IPS-18a (cell line): ENCODE data around the gene EML3.
"Not testable (repeated sequence)": the region's sequence is repeated elsewhere in the genome, so short reads cannot be mapped to it uniquely, and the experiment has no call there.

Source experiments
- H3K27ac ChIP-seq: one replicate; pipeline ENCODE4 v1.5.1; 2013; ENCODE audit warnings: low read length
- H3K27me3 ChIP-seq: one replicate; pipeline ENCODE4 v1.6.1; 2013; ENCODE audit warnings: mild to moderate bottlenecking, low read length; ENCODE audit not compliant: control insufficient read depth, insufficient read depth
- H3K36me3 ChIP-seq: one replicate; pipeline ENCODE4 v1.6.1; 2013; ENCODE audit warnings: low read depth, low read length; ENCODE audit not compliant: control insufficient read depth
- H3K4me1 ChIP-seq: one replicate; pipeline ENCODE4 v1.6.1; 2013; ENCODE audit warnings: low read depth, low read length; ENCODE audit not compliant: control insufficient read depth
- H3K4me3 ChIP-seq: one replicate; pipeline ENCODE4 v1.5.1; 2013; ENCODE audit warnings: low read length
- H3K9ac ChIP-seq: one replicate; pipeline ENCODE4 v1.6.1; 2013; ENCODE audit warnings: mild to moderate bottlenecking, low read length, moderate library complexity
- H3K9me3 ChIP-seq: one replicate; pipeline ENCODE4 v1.6.1; 2013; ENCODE audit warnings: low read depth, low read length; ENCODE audit not compliant: control insufficient read depth

The EML3 gene

GRCh38 chr11:62646825-62647608, 34.4 kb upstream of the EML3 start:
- no peak overlapping the region for H3K4me3 ChIP-seq
- H3K27ac ChIP-seq: no peak overlapping the region
- H3K27me3 ChIP-seq: no peaks in the 10 kb centered on the region
- no peaks in the 10 kb centered on the region for H3K9me3 ChIP-seq
- no peak overlapping the region for H3K9ac ChIP-seq
- H3K36me3 ChIP-seq: peaks cover 30% of the 10 kb centered on the region
- no peaks in the 10 kb centered on the region for H3K4me1 ChIP-seq

- H3K36me3 ChIP-seq: peaks cover 30% of the 10 kb centered on the region
Measured at GRCh38 chr11:62645946-62646824, 33.6 kb upstream of the EML3 start, which contains the start of gene GANAB. GANAB (minus strand) TSS chr11:62646613; CDS start chr11:62646599, 14 bp downstream.

DNA sequence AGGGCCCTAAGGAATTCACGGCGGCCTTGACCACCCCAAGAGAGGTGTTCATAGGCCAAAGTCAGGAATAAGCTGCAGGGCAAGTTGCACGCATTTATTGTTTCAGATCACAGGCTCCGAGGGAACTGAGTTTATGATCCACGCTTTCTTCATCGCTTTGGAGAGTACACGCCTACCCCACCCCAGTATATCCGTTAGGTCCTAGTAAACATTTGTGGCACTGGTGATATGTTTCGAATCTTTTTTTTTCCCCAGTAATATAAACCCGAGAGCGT, 33.0 kb upstream of the EML3 start:
- peak overlapping the region; percentile 98 for H3K9ac ChIP-seq
- no peaks in the 10 kb centered on the region for H3K9me3 ChIP-seq
- no peaks in the 10 kb centered on the region for H3K27me3 ChIP-seq
- H3K4me3 ChIP-seq: peak overlapping the region; percentile 99
- no peaks in the 10 kb centered on the region for H3K4me1 ChIP-seq
- H3K36me3 ChIP-seq: peaks cover 30% of the 10 kb centered on the region
- peak overlapping the region; percentile 96 for H3K27ac ChIP-seq

More at GRCh38 chr11:62645946-62646824, 33.6 kb upstream of the EML3 start, which contains the start of gene GANAB:
- peak within 1 kb of the TSS; percentile 96 for H3K27ac ChIP-seq
- no peaks in the 10 kb centered on the region for H3K27me3 ChIP-seq
- H3K9me3 ChIP-seq: no peaks in the 10 kb centered on the region
- peak within 1 kb of the TSS; percentile 98 for H3K9ac ChIP-seq
- no peaks in the 10 kb centered on the region for H3K4me1 ChIP-seq
- H3K4me3 ChIP-seq: peak within 1 kb of the TSS; percentile 99

GRCh38 chr11:62644220-62644619, 31.6 kb upstream of the EML3 start:
- Histone ChIP-seq H3K9ac (no peak overlapping the region), H3K27ac (no peak overlapping the region), H3K4me3 (no peak overlapping the region), H3K36me3 (peaks cover 28% of the 10 kb centered on the region), H3K4me1 (no peaks in the 10 kb centered on the region), H3K9me3 (no peaks in the 10 kb centered on the region), H3K27me3 (no peaks in the 10 kb centered on the region)

DNA sequence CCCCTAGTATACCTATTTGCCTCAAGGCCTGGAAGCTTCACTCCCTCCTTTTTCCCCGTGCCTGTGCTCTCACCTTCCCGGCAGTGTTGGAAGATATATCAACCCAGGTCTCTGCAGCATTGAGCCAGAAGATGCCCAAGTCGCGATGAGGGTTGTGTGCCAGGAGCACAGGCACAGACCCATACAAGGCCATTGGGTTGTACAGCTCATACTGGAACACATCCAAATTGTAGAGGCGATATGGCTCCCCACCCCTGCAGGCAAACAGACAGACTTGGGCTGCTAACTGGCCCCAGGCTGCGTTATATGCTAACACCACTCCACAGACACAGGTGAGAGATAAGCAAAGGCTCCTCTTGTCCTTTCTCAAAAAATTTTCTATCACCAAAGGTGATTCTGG, 19.9 kb upstream of the EML3 start:
- Histone ChIP-seq H3K9me3 (no peaks in the 10 kb centered on the region), H3K9ac (no peak overlapping the region)

DNA sequence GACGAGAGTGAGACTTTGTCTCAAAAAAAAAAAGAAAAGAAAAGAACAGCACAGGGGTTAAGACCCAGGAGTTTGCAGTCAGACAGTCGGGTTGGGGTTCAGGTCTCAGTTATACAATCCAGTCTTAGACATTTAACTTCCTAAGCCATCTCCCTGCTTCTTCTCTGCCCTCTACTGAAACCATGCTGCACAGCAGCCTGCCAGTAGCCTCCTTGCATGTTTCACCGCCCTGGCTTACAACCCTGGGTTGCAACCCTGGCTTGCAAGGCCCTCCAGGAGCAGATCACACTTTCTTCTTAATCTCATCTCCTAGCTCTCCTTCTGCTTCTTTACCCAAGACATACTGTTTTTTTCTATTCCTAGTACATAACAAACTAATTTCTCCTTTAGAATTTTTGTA, 15.1 kb upstream of the EML3 start:
- Histone ChIP-seq H3K9me3 (no peaks in the 10 kb centered on the region), H3K36me3 (peaks cover 74% of the 10 kb centered on the region)

More for the DNA sequence above, 19.9 kb upstream of the EML3 start:
- no peaks in the 10 kb centered on the region for H3K27me3 ChIP-seq
- no peak overlapping the region for H3K4me3 ChIP-seq
- no peaks in the 10 kb centered on the region for H3K4me1 ChIP-seq
- no peak overlapping the region for H3K27ac ChIP-seq
- peaks cover 86% of the 10 kb centered on the region for H3K36me3 ChIP-seq

DNA sequence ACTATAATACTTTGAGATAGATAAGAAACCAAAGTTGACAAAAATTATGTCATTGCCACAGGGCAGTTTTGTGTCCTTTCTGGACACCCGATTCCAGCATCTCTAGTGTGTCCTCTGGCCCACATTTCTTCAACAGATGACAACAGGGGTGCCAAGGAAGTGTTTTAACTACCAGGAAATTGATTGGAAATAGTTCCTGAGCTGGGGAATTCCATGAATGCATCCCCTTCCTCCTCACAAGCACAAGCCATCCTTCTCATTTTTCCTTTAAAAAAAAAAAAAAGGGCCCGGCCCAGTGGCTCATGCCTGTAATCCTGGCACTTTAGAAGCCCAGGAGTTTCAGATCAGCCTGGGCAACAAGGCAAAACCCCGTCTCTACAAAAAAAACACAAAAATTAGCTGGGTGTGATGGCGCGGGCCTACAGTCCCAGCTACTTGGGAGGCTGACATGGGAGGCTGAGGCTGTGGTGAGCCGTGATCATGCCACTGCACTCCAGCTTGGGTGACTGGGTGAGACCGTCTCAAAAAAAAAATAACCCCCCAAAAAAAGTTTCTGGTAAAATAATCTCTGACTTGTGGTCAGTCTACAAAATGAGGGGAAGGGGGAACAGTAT, 10.0 kb upstream of the EML3 start:
- peak overlapping the region; percentile 37 for H3K4me3 ChIP-seq
- H3K27ac ChIP-seq: peak overlapping the region; percentile 43

More for the DNA sequence above, 15.1 kb upstream of the EML3 start:
- no peak overlapping the region for H3K4me3 ChIP-seq
- no peak overlapping the region for H3K9ac ChIP-seq
- no peaks in the 10 kb centered on the region for H3K4me1 ChIP-seq
- no peaks in the 10 kb centered on the region for H3K27me3 ChIP-seq
- no peak overlapping the region for H3K27ac ChIP-seq

GRCh38 chr11:62621567-62622470, 9.2 kb upstream of the EML3 start, which contains the start of gene B3GAT3:
B3GAT3 (minus strand) TSS chr11:62621986; CDS start chr11:62621947, 39 bp downstream.
- Histone ChIP-seq H3K9ac (peak within 1 kb of the TSS; percentile 74), H3K4me3 (peak within 1 kb of the TSS; percentile 83), H3K27me3 (no peaks in the 10 kb centered on the region), H3K9me3 (no peaks in the 10 kb centered on the region), H3K36me3 (peaks cover 21% of the 10 kb centered on the region), H3K27ac (peak within 1 kb of the TSS; percentile 43), H3K4me1 (peaks cover 6% of the 10 kb centered on the region)

More for the DNA sequence above, 10.0 kb upstream of the EML3 start:
- Histone ChIP-seq H3K4me1 (peaks cover 6% of the 10 kb centered on the region), H3K27me3 (no peaks in the 10 kb centered on the region), H3K36me3 (peaks cover 27% of the 10 kb centered on the region), H3K9me3 (no peaks in the 10 kb centered on the region), H3K9ac (peak overlapping the region; percentile 24)

DNA sequence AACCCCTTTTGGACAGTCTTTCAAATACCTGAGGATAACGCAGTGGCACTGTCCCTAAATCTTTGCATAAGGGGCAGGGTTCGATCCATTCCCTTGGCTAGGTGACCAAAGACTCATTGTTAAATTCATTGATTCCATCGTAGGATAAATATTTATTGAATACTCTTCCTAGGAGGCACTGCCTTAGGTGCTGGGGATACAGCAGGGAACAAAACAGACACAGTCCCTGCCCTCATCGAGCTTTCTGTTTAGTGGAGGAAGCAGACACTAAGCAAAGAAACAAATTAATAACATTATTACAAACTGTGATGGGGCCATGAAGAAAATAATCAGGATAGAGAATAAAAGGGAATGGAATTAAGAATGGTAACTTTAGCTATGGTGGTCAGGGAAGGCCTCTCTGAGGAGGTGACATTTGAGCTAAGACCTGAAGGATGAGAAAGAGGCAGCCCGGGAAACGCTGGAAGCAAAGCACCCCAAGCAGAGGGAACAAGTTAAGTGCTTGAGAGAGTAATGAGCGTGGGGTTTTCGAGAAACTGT, 8.5 kb upstream of the EML3 start:
- Histone ChIP-seq H3K36me3 (peaks cover 14% of the 10 kb centered on the region), H3K4me3 (peak overlapping the region; percentile 83), H3K27me3 (no peaks in the 10 kb centered on the region), H3K27ac (peak overlapping the region; percentile 41), H3K9ac (peak overlapping the region; percentile 74), H3K4me1 (peaks cover 6% of the 10 kb centered on the region), H3K9me3 (no peaks in the 10 kb centered on the region)

DNA sequence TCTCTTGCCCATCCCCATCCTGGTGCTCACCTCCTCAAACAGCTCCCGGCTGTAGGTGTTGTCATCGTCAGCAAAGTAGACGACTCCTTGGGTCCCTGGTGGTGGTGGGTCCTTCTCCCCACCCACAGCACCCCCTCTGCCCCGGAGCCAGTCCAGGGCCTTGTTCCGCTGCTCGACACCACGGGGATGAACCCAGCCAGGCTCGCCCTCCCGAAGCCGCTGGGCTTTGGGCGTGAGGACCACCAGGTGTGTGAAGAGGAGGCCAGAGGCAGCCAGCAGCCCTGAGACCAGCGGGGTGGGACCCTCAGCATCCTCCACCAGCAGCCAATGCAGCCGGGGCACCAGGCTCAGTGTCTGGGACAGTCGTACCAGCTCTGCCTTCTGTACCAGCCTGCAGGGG, 4.4 kb upstream of the EML3 start:
- H3K27ac ChIP-seq, H3K9me3 ChIP-seq, H3K9ac ChIP-seq: not testable (repeated sequence)

More for the DNA sequence above, 4.4 kb upstream of the EML3 start:
- not testable (repeated sequence) for H3K27me3 ChIP-seq, H3K4me3 ChIP-seq, H3K4me1 ChIP-seq, H3K36me3 ChIP-seq
